ENCODE results near the gene GAS2L2. TPM values are rescaled to one million over a fixed set of nuclear protein-coding genes. Genes with fewer than 3 reads are reported as not detected.

Gene GAS2L2
- total RNA-seq, 1 experiment from 2014 or later, result 0.15 TPM

- peaks cover 37% of the 10 kb centered on the region for H3K4me1 Mint-ChIP-seq
- H3K9me3 Mint-ChIP-seq, result no peaks in the 10 kb centered on the region
- no peak overlapping the region for H3K4me3 Mint-ChIP-seq
- H3K36me3 Mint-ChIP-seq, result peaks cover 26% of the 10 kb centered on the region
- ChIA-PET CTCF (interaction anchor here (1.9 to 2.3 kb wide), 2 partner anchors 22 to 39 kb away, joined by 5 to 11 read pairs; no protein-coding TSS in a partner anchor), POLR2A (no interaction called here)
- H3K27ac Mint-ChIP-seq, result no peak overlapping the region
- peaks cover 5% of the 10 kb centered on the region for H3K27me3 Mint-ChIP-seq (ENCODE audit: low read depth)
- ATAC-seq, result no peak
- DNase-seq (ENCODE audit: low spot score), result no peak
- no peak for TF ChIP-seq ATF3 (CRISPR knock-in tag; conservative IDR thresholded peaks at IDR 0.05)
- no peak for TF ChIP-seq FOXP4 (CRISPR knock-in tag; IDR thresholded peaks at IDR 0.05)
- no peak for TF ChIP-seq ATF1 (CRISPR knock-in tag; IDR thresholded peaks at IDR 0.05)
- no peak for TF ChIP-seq USF2 (CRISPR knock-in tag; IDR thresholded peaks at IDR 0.05)
- TF ChIP-seq GABPB1 (CRISPR knock-in tag; IDR thresholded peaks at IDR 0.05), result no peak
- TF ChIP-seq E2F4 (CRISPR knock-in tag; IDR thresholded peaks at IDR 0.05; ENCODE audit: borderline replicate concordance, low read depth), result no peak
- TF ChIP-seq NFE2L1 (CRISPR knock-in tag; IDR thresholded peaks at IDR 0.05), result no peak
- TF ChIP-seq ZBTB21 (CRISPR knock-in tag; IDR thresholded peaks at IDR 0.05; ENCODE audit: borderline replicate concordance), result no peak
- no peak for TF ChIP-seq ESRRA (CRISPR knock-in tag; IDR thresholded peaks at IDR 0.05; ENCODE audit: borderline replicate concordance)
- TF ChIP-seq ZNF423 (CRISPR knock-in tag; IDR thresholded peaks at IDR 0.05), result no peak
- no peak for TF ChIP-seq NR3C1 (CRISPR knock-in tag; conservative IDR thresholded peaks at IDR 0.05; ENCODE audit: low read depth)
- TF ChIP-seq KAT7 (CRISPR knock-in tag; IDR thresholded peaks at IDR 0.05; ENCODE audit: borderline replicate concordance), result no peak
- no peak for TF ChIP-seq JAZF1 (CRISPR knock-in tag; IDR thresholded peaks at IDR 0.05)
- TF ChIP-seq MYBL2 (CRISPR knock-in tag; IDR thresholded peaks at IDR 0.05), result no peak
- no peak for TF ChIP-seq E2F5 (CRISPR knock-in tag; IDR thresholded peaks at IDR 0.05)
- no peak for TF ChIP-seq ZBTB43 (CRISPR knock-in tag; IDR thresholded peaks at IDR 0.05)
- TF ChIP-seq ZNF317 (CRISPR knock-in tag; IDR thresholded peaks at IDR 0.05; ENCODE audit: borderline replicate concordance, low read depth), result no peak
- TF ChIP-seq NR2C2 (CRISPR knock-in tag; IDR thresholded peaks at IDR 0.05), result no peak
- TF ChIP-seq ARID4B (CRISPR knock-in tag; IDR thresholded peaks at IDR 0.05; ENCODE audit: borderline replicate concordance), result no peak
- no peak for TF ChIP-seq TP53 (CRISPR knock-in tag; IDR thresholded peaks at IDR 0.05)
Measured at GRCh38 chr17:35725058-35725457, 28.0 kb downstream of the GAS2L2 start.
